Stomach smooth muscle (tissue), 2 donors: Measurements from ENCODE around the gene ZNF428.

Experiments
- H3K27ac ChIP-seq: one replicate; pipeline ENCODE4 v1.7.0; 2013; ENCODE audit warnings: mild to moderate bottlenecking, low read length, inconsistent platforms
- H3K27me3 ChIP-seq, 2 donors: one replicate each; pipeline ENCODE4 v1.7.0; 2013; ENCODE audit warnings: low read length in 2 of 2; ENCODE audit not compliant: insufficient read depth in 2 of 2, control insufficient read depth in 1 of 2
- H3K36me3 ChIP-seq, 2 donors: one replicate each; pipeline ENCODE4 v1.7.0; 2013; ENCODE audit warnings: low read length in 2 of 2; ENCODE audit not compliant: control insufficient read depth in 2 of 2, insufficient read depth in 2 of 2
- H3K4me1 ChIP-seq: one replicate; pipeline ENCODE4 v1.7.0; 2013; ENCODE audit warnings: low read length; ENCODE audit not compliant: control insufficient read depth, insufficient read depth
- H3K4me3 ChIP-seq, 2 donors: one replicate each; pipeline ENCODE4 v1.7.0; 2013; ENCODE audit warnings: low read length in 2 of 2
- H3K9ac ChIP-seq, 2 donors: one replicate each; pipeline ENCODE4 v1.7.0; 2013; ENCODE audit warnings: low read length in 2 of 2, mild to moderate bottlenecking in 1 of 2
- H3K9me3 ChIP-seq, 2 donors: one replicate each; pipeline ENCODE4 v1.7.0; 2013; ENCODE audit warnings: low read length in 2 of 2; ENCODE audit not compliant: control insufficient read depth in 2 of 2
- donor health status: healthy.
- donor health status: Pancreatic carcinoma.

The ZNF428 gene

DNA sequence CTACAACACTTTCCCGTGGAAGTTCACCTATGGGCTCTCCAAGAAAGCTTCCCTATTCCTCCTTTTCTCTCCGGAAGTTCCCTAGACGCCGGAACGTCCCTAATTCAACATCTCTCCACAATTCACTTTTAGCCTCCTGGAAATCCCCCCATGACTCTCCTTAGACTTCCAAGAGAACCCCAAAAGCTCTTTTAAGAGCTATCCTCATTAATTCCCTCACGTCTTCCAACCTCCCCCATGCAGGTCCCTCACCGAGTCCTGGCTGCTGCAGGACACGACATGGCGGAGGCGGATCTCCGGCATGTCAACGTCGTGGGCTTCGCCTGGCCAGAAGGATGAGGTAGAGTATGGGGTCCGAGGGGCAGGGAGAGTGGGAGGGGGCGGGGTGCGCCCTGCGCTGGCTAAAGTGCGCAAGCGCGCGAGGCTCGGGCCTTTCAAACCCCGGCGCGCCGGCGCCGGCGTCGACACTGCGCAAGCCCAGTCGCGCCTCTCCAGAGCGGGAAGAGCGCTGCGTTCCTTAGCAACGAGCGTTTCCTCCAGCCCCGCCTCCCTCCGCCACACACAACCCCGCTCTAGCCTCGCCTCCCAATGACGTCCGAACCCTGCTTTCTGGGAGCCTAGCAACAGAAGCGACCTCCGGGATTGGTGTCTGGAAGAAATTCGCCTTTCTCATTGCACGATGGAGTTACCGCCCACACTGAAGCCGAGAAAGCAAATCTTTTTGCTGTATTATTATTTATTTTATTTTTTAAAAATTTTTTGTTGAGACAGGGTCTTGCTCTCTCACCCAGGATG is 44.1 kb downstream of the ZNF428 start, which contains the start of the genes PINLYP and XRCC1:
TSS of gene PINLYP (plus strand) at position 646 of the 795 bp plus-strand sequence. CDS start 1,391 bp downstream, outside the sequence.
TSS of gene XRCC1 (minus strand) at position 372 of the 795 bp plus-strand sequence. CDS start at position 303, 69 bp downstream.
- no peaks in the 10 kb centered on the region for H3K27me3 ChIP-seq
- peak within 1 kb of the TSS; percentile 95 to 100 for H3K4me3 ChIP-seq
- H3K36me3 ChIP-seq = no peaks in the 10 kb centered on the region
- H3K27ac ChIP-seq = peak within 1 kb of the TSS; percentile 90
- peaks cover 18% of the 10 kb centered on the region for H3K4me1 ChIP-seq
- peak within 1 kb of the TSS; percentile 98 to 99 for H3K9ac ChIP-seq
- no peaks in the 10 kb centered on the region for H3K9me3 ChIP-seq

DNA sequence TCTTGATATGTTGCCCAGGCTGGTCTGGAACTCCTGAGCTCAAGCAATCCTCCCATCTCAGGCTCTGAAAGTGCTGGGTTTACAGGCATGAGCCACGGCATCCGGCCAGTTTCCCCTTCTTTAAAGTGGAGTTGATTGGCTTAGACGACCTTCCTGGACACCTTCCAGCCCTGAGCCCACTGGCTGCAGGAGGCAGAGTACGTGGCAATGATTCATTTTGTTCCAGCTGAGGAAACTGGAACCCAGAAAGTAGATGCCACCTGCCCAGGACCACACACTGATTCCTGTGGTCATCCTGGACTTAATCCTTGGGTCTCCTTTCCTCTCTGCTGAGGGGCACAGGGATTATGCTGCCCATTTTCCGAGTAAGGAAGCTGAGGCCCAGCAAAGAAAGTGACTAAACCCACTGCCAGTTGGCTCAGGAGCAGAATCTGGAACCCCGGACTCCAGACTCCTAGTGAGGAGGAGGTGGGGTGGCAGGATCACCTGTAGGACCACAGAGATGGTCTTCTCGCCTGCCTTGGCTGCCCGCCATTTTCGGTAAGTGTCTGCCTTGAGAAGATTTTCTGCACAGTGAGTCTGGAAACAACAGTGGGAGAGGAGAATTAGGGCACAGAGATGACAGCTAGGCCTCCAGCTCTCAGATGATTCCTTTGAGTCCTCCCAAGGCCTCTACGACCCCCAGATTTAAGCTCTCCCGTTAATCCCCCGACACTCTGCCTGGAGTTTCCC is 44.8 kb downstream of the ZNF428 start:
- H3K4me3 ChIP-seq = peak overlapping the region; percentile 95 to 100
- H3K9ac ChIP-seq = peak overlapping the region; percentile 98 to 99
- peaks cover 15% of the 10 kb centered on the region for H3K4me1 ChIP-seq
- no peaks in the 10 kb centered on the region for H3K9me3 ChIP-seq
- H3K27me3 ChIP-seq = no peaks in the 10 kb centered on the region
- no peaks in the 10 kb centered on the region for H3K36me3 ChIP-seq
- peak overlapping the region; percentile 90 for H3K27ac ChIP-seq

DNA sequence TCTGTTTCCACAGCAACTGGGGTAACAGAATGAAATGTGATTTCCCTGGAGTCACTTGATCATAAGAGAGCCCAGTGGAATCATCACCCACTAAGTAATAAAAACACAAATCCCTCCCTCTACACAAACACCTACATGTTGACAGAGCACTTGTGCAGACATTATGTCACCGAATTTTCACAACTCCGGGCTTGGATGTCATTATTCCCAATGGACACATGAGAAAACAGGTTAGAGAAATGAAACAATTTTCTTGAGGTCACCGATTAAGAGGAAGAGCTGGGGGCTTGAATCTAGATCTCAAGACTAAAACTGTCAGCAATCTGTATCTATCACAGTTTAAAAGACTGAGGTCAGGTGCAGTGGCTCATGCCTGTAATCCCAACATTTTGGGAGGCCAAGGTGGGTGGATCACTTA is 47.2 kb downstream of the ZNF428 start:
- Histone ChIP-seq H3K36me3 (no peaks in the 10 kb centered on the region), H3K9ac (no peak overlapping the region), H3K4me1 (peaks cover 15% of the 10 kb centered on the region), H3K27me3 (no peaks in the 10 kb centered on the region), H3K4me3 (no peak overlapping the region), H3K9me3 (no peaks in the 10 kb centered on the region), H3K27ac (no peak overlapping the region)

DNA sequence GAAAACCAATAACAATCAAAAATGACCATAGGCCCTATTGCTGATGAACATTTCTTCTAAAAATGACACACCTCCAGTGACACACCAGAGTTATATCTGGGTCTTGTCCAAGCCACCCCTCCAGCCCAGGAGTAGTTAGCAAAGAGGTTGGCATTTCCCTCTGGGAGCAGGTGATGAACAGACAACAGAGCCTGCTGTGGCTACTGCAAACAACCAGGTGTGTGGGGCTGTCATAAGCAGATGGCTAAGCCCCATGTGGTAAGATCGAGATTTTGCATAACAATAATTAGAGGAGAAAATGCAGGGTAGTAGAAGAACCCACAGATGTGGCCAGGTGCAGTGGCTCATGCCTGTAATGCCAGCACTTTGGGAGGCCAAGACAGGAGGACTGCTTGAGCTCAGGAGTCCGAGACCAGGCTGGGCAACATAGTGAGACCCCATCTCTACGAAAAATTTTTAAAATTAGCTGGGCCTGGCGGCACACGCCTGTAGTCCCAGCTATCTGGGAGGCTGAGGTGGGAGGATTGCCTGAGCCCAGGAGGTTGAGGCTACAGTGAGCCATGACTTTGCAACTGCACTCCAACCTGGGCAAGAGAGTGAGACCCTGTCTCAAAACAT is 49.1 kb downstream of the ZNF428 start:
- peaks cover 10% of the 10 kb centered on the region for H3K4me1 ChIP-seq
- no peaks in the 10 kb centered on the region for H3K36me3 ChIP-seq
- no peak overlapping the region for H3K27ac ChIP-seq
- H3K27me3 ChIP-seq = no peaks in the 10 kb centered on the region
- no peaks in the 10 kb centered on the region for H3K9me3 ChIP-seq
- H3K4me3 ChIP-seq = no peak overlapping the region
- no peak overlapping the region for H3K9ac ChIP-seq

DNA sequence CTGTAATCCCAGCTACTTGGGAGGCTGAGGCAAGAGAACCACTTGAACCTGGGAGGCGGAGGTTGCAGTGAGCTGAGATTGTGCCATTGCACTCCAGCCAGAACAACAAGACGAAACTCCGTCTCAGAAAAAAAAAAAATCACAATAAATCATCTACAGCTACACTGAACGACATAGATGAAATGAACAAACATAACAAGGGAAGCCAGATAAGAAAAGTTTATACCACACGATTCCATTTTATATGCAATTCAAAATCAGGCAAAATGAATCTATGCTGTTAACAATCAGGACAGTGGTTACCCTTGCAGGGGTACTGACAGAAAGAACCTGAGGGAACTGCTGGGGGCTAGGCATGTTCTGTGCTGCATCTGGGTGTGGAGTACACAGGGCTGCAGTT is 49.8 kb downstream of the ZNF428 start:
- no peak overlapping the region for H3K4me3 ChIP-seq
- H3K9me3 ChIP-seq = no peaks in the 10 kb centered on the region
- no peak overlapping the region for H3K9ac ChIP-seq
- no peaks in the 10 kb centered on the region for H3K27me3 ChIP-seq
- H3K27ac ChIP-seq = no peak overlapping the region
- H3K4me1 ChIP-seq = peaks cover 8% of the 10 kb centered on the region
- no peaks in the 10 kb centered on the region for H3K36me3 ChIP-seq

DNA sequence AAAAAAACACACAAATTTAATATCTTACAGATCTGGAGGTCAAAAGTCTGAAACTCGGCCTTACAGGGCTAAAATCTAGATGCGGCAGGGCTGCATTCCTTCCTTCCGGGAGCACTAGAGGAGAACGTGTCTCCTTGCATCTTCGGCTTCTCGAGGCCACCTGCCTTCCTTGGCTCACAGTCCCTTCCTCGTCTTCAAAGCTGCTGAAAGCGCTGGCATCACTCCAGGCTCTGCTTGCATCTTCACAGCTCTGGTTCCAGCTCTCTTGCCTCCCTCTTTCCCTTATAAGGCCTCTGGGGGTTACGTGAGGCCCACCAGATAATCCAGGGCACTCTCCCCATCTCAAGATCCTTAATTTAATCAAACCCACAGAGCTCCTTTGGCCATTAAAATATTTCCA is 54.6 kb downstream of the ZNF428 start:
- no peak overlapping the region for H3K27ac ChIP-seq
- peaks cover 8 to 11% of the 10 kb centered on the region in 2 donors for H3K36me3 ChIP-seq
- no peaks in the 10 kb centered on the region for H3K9me3 ChIP-seq
- H3K4me1 ChIP-seq = peaks cover 18% of the 10 kb centered on the region
- H3K4me3 ChIP-seq = no peak overlapping the region
- no peaks in the 10 kb centered on the region for H3K27me3 ChIP-seq
- H3K9ac ChIP-seq = no peak overlapping the region

DNA sequence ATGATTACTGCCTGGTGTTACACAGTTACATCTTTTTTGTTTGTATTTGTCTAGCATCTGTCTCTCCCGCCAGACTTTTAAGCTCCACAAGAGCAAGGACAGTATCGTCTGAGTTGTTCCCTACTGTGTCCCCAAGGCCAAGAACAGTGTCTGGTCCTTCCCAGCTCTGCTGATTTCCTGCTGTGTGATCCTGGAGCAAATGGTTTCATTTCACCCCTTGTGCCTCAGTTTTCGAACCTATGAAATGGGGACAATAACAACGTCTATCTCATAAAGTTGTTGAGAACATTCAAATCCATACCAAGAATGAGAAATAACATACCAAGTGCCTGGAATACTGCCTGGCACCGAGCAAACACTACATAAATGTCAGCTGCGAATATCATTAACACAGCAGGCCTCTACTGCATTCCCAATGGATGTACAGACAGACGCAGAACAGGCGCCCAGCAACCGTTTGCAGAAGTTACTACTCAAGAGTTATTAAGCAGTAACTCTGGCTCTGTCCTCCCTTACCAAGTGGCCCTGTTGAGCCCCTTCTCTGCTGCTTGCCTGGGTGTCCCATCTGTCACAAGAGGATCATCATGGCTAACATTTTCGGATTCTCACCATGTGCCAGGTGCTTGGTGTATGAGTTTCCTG is 55.5 kb downstream of the ZNF428 start:
- Histone ChIP-seq H3K27ac (no peak overlapping the region), H3K4me1 (peaks cover 18% of the 10 kb centered on the region), H3K4me3 (no peak overlapping the region), H3K9me3 (no peaks in the 10 kb centered on the region), H3K27me3 (no peaks in the 10 kb centered on the region), H3K36me3 (peaks cover 8 to 11% of the 10 kb centered on the region in 2 donors), H3K9ac (no peak overlapping the region)

DNA sequence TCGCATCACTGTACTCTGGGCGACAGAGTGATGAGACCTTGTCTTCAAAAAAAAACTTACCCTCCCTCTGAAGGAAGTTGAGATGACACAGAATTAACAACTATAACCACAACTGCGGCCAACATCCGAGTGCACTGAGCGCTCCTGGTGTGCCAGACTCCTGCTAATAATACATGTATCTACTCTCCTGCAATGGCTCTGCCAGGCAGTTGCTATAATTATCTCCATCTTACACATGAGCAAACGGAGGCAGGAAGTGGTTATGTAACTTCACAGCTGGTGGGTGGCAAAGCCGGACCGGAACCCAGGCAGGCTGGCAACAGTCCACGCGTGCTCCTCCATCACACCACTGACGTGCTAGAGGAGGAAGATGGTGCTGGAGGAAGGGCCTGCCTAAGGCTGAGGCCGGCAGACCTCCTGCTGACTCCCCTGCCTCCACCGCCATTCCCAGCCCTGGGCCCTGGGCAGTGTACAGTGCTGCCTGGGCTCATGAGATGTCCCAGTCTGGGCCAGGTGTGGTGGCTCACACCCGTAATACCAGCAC is 56.7 kb downstream of the ZNF428 start:
- Histone ChIP-seq H3K36me3 (peaks cover 10 to 11% of the 10 kb centered on the region in 2 donors), H3K4me1 (peaks cover 18% of the 10 kb centered on the region), H3K27ac (peak overlapping the region; percentile 62), H3K4me3 (peak overlapping the region in 1 of 2 donors; percentile 40), H3K9ac (no peak overlapping the region), H3K9me3 (no peaks in the 10 kb centered on the region), H3K27me3 (no peaks in the 10 kb centered on the region)

DNA sequence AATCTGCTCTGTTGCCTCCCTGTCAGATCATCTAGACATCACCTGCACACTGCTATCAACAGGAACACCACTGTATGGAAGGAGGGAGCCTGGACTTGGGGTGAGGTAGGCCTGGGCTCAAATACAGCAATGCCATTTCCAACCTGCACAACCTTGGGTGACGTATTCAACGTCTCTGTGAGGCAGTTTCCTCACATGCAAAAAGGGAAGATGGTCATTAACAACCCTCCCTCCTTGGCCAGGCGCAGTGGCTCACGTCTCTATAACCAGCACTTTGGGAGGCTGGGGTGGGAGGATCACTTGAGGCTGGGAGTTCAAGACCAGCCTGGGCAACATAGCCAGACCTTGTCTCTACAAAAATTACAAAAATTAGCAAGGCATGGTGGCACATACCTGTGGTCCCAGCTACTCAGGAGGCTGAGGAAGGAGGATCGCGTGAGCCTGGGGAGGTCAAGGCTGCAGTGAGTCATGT is 57.2 kb downstream of the ZNF428 start:
- Histone ChIP-seq H3K27me3 (no peaks in the 10 kb centered on the region), H3K36me3 (peaks cover 11 to 13% of the 10 kb centered on the region in 2 donors), H3K4me3 (peak overlapping the region in 1 of 2 donors; percentile 40), H3K27ac (peak overlapping the region; percentile 62), H3K4me1 (peaks cover 18% of the 10 kb centered on the region), H3K9ac (no peak overlapping the region), H3K9me3 (no peaks in the 10 kb centered on the region)
